Astrocyte (in vitro differentiated cells and primary cell): ENCODE results near the gene GRM5.

Experiments
- CTCF ChIP-seq: IDR thresholded peaks from 2 replicates; pipeline ENCODE4 v1.5.1; 2011; ENCODE audit warnings: low read depth, mild to moderate bottlenecking, inconsistent platforms, low read length, moderate library complexity; ENCODE audit not compliant: insufficient read depth
- EZH2 ChIP-seq: IDR thresholded peaks from 2 replicates; pipeline ENCODE4 v1.6.1; 2012; ENCODE audit warnings: mild to moderate bottlenecking, low read length, inconsistent platforms; ENCODE audit not compliant: insufficient read depth

DNA sequence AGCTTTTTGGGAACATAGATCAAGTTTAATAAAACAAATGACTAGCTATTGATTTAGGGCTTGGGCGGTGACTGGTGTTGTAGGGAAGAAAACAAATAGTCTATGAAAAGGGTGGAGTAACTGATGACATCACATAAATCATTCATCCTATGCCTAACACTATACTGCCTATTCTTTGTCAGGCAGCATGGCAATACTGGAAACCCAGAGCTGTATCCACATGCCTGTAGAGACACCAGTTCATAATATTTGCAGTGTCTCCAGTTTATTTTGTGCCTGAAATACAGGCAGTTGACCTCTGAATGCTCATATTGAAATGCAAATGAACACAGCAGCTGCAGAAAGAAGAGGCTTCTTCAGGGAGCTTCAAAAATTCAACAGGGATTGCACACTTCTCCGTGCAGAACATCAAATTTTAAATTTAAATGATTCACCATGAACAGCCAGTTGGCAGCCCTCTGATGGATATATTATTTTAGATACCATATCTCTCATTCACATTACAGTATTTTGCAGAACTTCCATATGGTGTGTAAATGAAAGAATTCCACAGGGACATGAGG, 445.1 kb downstream of the GRM5 start:
- TF ChIP-seq EZH2: no peak
- TF ChIP-seq CTCF: no peak
